GM18907 (cell line): ENCODE data around the gene IGFBP2.
A peak's percentile ranks its signal among the peaks of the same experiment; 100 is the strongest.

Experiments
- ATAC-seq: cut with Tn5 transposase; IDR thresholded peaks from one replicate; pipeline ENCODE4 v1.9.1; 2021; ENCODE audit warnings: mild to moderate bottlenecking, moderate library complexity; ENCODE audit not compliant: unreplicated experiment

IGFBP2 gene

GRCh38 chr2:216680951-216681629 lies 47.9 kb downstream of the IGFBP2 start:
- ATAC-seq: no peak

DNA sequence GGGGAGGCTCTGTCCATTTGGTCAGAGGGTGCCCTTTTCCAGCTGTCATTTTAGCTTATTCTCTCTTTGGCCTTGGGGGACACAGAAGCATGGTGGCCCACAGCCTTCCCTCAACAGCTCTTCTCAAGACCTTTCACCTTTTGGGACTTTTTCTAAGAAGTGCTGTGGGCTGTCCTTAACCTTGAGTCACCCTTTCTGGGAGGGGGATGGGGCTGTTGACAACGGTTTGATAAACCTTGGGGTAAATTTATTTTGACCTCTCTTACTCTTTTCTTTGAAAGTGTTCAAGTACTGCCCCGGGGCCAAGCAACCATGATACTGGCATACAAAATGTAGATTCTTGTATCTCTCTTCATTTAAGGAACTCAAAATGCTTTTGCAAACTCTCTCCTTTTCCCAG lies 48.5 kb downstream of the IGFBP2 start:
- ATAC-seq: no peak

DNA sequence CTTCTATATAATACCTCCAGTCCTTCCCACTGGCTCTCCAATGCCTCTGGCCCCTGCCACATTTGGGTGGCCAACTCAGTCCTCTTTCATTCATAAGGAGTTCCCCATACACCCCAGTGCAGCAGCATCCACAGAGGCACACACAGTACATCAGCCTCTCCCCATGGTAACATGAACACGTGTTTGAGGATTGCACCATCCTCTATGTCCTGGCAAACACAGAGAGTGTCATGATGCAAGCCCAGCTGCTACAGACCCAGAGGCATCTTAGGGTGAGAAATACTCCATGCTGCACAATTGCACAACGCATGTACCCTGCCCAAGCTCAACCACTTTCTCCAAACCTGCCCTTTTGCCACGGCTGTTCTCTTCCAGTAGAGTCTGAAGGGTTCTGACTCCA lies 50.6 kb downstream of the IGFBP2 start:
- no peak for ATAC-seq

- no peak for ATAC-seq
Measured at GRCh38 chr2:216685327-216685875, 52.2 kb downstream of the IGFBP2 start.

- ATAC-seq: no peak
Measured at GRCh38 chr2:216687111-216687510, 53.9 kb downstream of the IGFBP2 start.

DNA sequence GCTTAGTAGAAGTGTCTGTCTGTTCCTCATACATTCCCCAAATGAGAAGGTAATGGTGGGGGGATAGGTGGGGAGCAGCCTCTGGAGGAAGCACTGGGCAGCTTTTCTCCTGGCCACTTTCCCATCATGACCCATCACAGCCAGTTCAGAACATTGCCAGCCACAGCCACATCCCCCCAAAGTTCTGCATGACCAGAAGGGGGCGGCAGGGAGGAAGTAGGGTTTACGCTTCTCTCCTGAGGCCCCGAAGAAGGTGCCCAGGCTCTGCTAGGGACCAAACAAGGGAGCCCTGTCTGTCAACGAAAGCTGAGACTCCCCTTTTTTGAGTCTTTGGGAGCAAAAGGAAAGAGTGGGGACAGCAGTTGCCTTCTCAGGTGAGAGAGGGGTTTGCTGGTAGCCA lies 54.4 kb downstream of the IGFBP2 start:
- no peak for ATAC-seq

- ATAC-seq: no peak
Measured at GRCh38 chr2:216688731-216689340, 55.6 kb downstream of the IGFBP2 start.

GRCh38 chr2:216689397-216689796 lies 56.2 kb downstream of the IGFBP2 start:
- ATAC-seq: no peak

DNA sequence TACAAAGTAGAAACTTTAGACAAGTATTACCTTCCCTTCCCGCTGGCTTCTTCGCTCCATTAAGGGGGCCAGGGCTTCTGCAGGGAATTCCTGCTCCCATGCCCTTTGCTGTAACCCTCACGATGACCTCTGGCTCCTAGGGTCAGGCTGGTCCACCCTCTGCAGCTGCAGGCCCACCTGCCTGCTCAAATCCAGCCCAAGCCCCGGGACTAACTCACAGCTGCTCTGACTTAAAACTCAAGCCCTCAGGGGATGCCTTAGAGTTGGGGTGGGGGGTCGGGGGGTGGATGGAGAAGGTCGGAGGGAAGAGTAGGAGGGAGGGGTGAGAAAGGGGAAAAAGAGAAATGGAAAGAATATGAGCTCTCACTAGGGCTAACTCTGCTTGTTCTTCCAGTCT lies 57.2 kb downstream of the IGFBP2 start:
- ATAC-seq: no peak

- ATAC-seq: no peak
Measured at GRCh38 chr2:216690853-216691741, 57.9 kb downstream of the IGFBP2 start.

DNA sequence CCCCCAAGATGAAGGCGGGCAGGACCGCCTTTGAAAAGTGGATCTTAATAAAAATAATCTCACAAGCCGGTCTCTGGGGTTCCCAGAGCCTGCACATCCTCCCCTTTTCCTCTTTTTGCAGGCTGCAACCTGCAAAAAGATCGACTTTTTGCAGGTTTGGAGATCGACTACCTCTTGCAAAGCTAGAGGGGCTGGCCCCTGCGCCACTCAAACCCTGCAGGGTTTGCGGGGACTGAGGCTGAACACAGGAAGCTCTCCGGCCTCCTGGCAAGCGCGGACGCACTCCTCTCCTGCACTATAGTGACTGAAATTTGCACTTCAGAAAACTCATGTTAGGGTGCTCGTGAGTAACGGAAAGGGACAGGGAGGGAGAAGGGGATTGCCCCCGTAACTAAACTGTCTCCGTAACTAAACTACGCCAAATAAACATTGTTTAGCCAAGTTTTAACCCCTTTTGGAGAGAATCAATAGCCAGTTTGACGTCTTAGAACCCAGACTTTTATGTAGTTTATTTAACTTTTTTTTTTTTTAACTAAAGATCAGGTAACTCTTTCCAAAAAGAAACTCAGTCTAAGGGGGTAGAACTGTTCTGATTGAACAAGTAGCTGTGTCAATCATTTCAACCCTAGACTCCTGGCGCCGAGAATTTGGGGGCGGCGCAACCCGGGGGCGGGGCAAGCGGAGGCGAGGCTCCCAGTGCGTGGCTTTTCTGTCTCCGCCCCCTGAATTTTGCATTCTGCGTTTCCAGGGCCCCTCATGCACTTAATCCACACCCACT lies 59.6 kb downstream of the IGFBP2 start:
- ATAC-seq: no peak

DNA sequence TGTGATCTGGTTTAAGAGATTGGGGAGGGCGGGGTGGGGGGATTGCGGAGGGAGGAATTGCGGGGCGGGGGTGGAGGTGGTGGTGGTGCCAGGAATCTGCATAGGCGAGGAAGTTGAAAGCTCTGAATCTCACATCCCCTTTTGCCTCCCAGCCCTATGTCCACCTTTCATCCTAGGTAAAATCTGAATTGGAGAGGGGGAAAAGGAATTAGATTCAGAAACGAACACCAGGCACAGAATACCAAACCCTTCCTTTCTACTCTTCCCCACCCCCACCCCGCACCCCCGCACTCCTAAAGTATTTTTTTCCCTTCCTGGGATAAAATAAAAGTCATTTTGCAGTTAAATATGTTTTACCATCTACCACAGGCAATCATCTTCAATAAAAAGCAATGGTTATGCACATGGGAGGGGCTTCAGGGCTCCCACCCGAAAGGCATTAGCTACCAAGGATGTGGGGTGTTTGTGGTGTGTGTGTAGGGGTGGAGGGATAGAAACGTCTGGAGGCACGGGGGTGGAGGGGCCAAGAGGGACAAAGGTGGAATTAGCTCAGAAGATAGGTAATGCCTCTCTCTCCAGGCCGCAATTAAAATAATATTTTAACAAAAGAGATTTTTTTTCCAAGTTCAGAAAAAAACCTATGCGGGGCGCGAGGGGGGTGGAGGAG lies 60.3 kb downstream of the IGFBP2 start:
- ATAC-seq: no peak

- no peak for ATAC-seq
Measured at GRCh38 chr2:216694082-216694825, 61.0 kb downstream of the IGFBP2 start.

- ATAC-seq: no peak
Measured at GRCh38 chr2:216694826-216695217, 61.6 kb downstream of the IGFBP2 start.

- no peak for ATAC-seq
Measured at GRCh38 chr2:216695401-216695821, 62.2 kb downstream of the IGFBP2 start, which contains the start of gene IGFBP5. Gene IGFBP5, minus strand, starts transcription at chr2:216695549. Its CDS starts 774 bp downstream, at chr2:216694775.

GRCh38 chr2:216696321-216696720 lies 63.1 kb downstream of the IGFBP2 start:
- ATAC-seq: no peak

GRCh38 chr2:216696751-216697560 lies 63.7 kb downstream of the IGFBP2 start:
- ATAC-seq: no peak

GRCh38 chr2:216698293-216698692 lies 65.1 kb downstream of the IGFBP2 start:
- no peak for ATAC-seq

GRCh38 chr2:216698895-216699294 lies 65.7 kb downstream of the IGFBP2 start:
- ATAC-seq: peak; percentile 57
